COR-L47 (cell line): ENCODE measurements around the gene SPOCK2.
A peak's percentile ranks its signal among the peaks of the same experiment; 100 is the strongest.

ENCODE experiments used
- DNase-seq: peaks from one replicate; lab custom pipeline; 2025; lab: John Stamatoyannopoulos, UW

Gene SPOCK2

GRCh38 chr10:72087392-72087968, 871 bp downstream of the SPOCK2 start:
- DNase-seq: no peak

- DNase-seq: no peak
Measured at GRCh38 chr10:72086466-72087391, 1.6 kb downstream of the SPOCK2 start.

- DNase-seq: no peak
Measured at GRCh38 chr10:72085864-72086465, 2.4 kb downstream of the SPOCK2 start.

GRCh38 chr10:72085166-72085565, 3.2 kb downstream of the SPOCK2 start:
- no peak for DNase-seq

GRCh38 chr10:72083790-72084459, 4.4 kb downstream of the SPOCK2 start:
- no peak for DNase-seq

- no peak for DNase-seq
Measured at GRCh38 chr10:72082856-72083789, 5.2 kb downstream of the SPOCK2 start.

- peak; percentile 22 for DNase-seq
Measured at GRCh38 chr10:72081772-72082590, 6.4 kb downstream of the SPOCK2 start.

- no peak for DNase-seq
Measured at GRCh38 chr10:72081210-72081609, 7.1 kb downstream of the SPOCK2 start.

- no peak for DNase-seq
Measured at GRCh38 chr10:72080042-72080975, 8.0 kb downstream of the SPOCK2 start.

GRCh38 chr10:72079356-72079755, 9.0 kb downstream of the SPOCK2 start:
- DNase-seq: peak; percentile 74

- DNase-seq: no peak
Measured at GRCh38 chr10:72077275-72077990, 10.9 kb downstream of the SPOCK2 start.

GRCh38 chr10:72076756-72077155, 11.6 kb downstream of the SPOCK2 start:
- DNase-seq: no peak

- DNase-seq: no peak
Measured at GRCh38 chr10:72075376-72076115, 12.8 kb downstream of the SPOCK2 start.

- DNase-seq: no peak
Measured at GRCh38 chr10:72074574-72075375, 13.6 kb downstream of the SPOCK2 start.

- DNase-seq: no peak
Measured at GRCh38 chr10:72073708-72074573, 14.4 kb downstream of the SPOCK2 start.

GRCh38 chr10:72072639-72073038, 15.7 kb downstream of the SPOCK2 start:
- DNase-seq: no peak
